GM15510 (cell line): ENCODE data around the gene KANK2.

Experiments used
- POLR2A ChIP-seq: IDR thresholded peaks from 3 replicates; pipeline ENCODE4 v1.6.1; 2011; ENCODE audit warnings: borderline replicate concordance; ENCODE audit not compliant: insufficient read length; ENCODE audit errors: extremely low read depth

Gene KANK2

GRCh38 chr19:11232555-11232954 lies 35.2 kb upstream of the KANK2 start:
- TF ChIP-seq POLR2A = no peak

GRCh38 chr19:11230621-11231386 lies 33.5 kb upstream of the KANK2 start:
- TF ChIP-seq POLR2A = no peak

GRCh38 chr19:11227195-11227886 lies 30.0 kb upstream of the KANK2 start:
- TF ChIP-seq POLR2A = no peak

GRCh38 chr19:11226716-11227166 lies 29.4 kb upstream of the KANK2 start:
- TF ChIP-seq POLR2A = no peak

GRCh38 chr19:11225815-11226214 lies 28.5 kb upstream of the KANK2 start:
- no peak for TF ChIP-seq POLR2A

GRCh38 chr19:11225172-11225571 lies 27.8 kb upstream of the KANK2 start:
- TF ChIP-seq POLR2A = no peak

GRCh38 chr19:11224429-11224828 lies 27.1 kb upstream of the KANK2 start:
- TF ChIP-seq POLR2A = no peak

- no peak for TF ChIP-seq POLR2A
These were observed 25.9 kb upstream of the KANK2 start for GRCh38 chr19:11223200-11223599.

GRCh38 chr19:11221082-11221598 lies 23.8 kb upstream of the KANK2 start:
- TF ChIP-seq POLR2A = no peak

GRCh38 chr19:11214387-11214786 lies 17.0 kb upstream of the KANK2 start:
- TF ChIP-seq POLR2A = no peak

GRCh38 chr19:11210656-11210928 lies 13.2 kb upstream of the KANK2 start:
- no peak for TF ChIP-seq POLR2A

GRCh38 chr19:11209839-11210655 lies 12.7 kb upstream of the KANK2 start:
- no peak for TF ChIP-seq POLR2A

GRCh38 chr19:11208561-11209471 lies 11.5 kb upstream of the KANK2 start:
- no peak for TF ChIP-seq POLR2A

- TF ChIP-seq POLR2A = no peak
These were observed 8.7 kb upstream of the KANK2 start for GRCh38 chr19:11205939-11206570.
